Measurements from ENCODE around the gene SEMA4F. TPM values are rescaled to one million over a fixed set of nuclear protein-coding genes. Genes with fewer than 3 reads are reported as not detected.
A peak's percentile ranks its signal among the peaks of the same experiment; 100 is the strongest.

SEMA4F gene, protein sequence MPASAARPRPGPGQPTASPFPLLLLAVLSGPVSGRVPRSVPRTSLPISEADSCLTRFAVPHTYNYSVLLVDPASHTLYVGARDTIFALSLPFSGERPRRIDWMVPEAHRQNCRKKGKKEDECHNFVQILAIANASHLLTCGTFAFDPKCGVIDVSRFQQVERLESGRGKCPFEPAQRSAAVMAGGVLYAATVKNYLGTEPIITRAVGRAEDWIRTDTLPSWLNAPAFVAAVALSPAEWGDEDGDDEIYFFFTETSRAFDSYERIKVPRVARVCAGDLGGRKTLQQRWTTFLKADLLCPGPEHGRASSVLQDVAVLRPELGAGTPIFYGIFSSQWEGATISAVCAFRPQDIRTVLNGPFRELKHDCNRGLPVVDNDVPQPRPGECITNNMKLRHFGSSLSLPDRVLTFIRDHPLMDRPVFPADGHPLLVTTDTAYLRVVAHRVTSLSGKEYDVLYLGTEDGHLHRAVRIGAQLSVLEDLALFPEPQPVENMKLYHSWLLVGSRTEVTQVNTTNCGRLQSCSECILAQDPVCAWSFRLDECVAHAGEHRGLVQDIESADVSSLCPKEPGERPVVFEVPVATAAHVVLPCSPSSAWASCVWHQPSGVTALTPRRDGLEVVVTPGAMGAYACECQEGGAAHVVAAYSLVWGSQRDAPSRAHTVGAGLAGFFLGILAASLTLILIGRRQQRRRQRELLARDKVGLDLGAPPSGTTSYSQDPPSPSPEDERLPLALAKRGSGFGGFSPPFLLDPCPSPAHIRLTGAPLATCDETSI
- total RNA-seq (6.8 and 7.3 TPM in 2 replicates), polyA plus RNA-seq (6.5 and 7.4 TPM in 2 replicates)

DNA sequence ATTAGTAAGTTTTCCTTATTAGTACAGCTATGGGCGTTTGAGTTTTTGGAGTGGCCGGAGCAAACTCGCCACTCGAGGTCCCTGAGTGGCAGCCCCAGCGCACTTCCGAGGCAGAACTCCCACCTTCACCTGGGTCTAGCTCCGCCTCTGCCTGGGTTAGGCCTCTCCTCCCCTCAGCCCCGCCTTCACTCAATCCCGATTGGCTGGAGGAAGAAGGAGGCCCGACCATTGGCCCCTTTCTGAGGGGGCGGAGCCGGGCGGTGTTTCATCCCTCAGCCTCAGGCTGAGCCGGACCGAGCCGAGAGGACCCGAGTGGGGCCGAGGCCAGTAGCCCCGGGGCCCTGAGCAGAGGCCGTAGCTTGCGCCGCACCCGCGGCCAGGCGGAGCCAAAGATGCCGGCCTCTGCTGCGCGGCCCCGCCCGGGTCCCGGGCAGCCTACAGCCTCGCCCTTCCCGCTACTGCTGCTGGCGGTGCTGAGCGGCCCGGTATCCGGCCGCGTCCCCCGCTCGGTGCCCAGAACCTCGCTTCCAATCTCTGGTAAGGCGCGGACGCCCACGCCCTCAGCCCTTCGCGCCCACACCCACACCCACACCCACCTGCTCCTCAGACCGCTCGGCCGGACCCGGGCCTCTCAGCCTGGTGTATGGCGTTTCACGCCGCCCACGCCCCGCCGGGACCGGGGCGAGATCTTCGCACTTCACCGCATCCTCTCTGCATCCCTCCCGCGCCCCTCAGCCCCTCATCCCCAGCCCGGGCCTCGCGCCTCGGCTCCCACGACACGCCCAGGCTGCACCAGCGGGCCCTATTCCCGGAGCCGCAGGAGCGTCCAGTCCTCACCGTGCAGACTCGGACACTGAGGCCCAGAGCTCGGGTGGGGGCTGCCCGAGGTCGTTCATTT is at the start of gene SEMA4F:
TSS of gene SEMA4F (plus strand) at position 263 of the 898 bp plus-strand sequence. CDS start at position 393, 130 bp downstream.
- 2% methylated on average over 68 of the region's 79 CpGs for WGBS (ENCODE audit: low lambda C conversion rate, missing lambda C conversion rate)
- Histone ChIP-seq H3K9me3 (ENCODE audit: low read depth) (no peaks in the 10 kb centered on the region), H3K27ac (no peak within 1 kb of the TSS), H3K4me2 (peak within 1 kb of the TSS; percentile 89), H3K4me1 (ENCODE audit: insufficient read depth) (peaks cover 5% of the 10 kb centered on the region), H3K27me3 (no peaks in the 10 kb centered on the region), H3K9me2 (replicated peaks; ENCODE audit: insufficient read depth) (no peaks in the 10 kb centered on the region), H3K79me2 (no peaks in the 10 kb centered on the region), H3K4me3 (peak within 1 kb of the TSS; percentile 36), H3K36me3 (replicated peaks; ENCODE audit: insufficient read depth, low read depth) (no peaks in the 10 kb centered on the region), H4K20me1 (ENCODE audit: insufficient read depth, poor library complexity, severe bottlenecking) (no peaks in the 10 kb centered on the region), H2AFZ (peak within 1 kb of the TSS; percentile 73)
- TF ChIP-seq CTCF (IDR thresholded peaks at IDR 0.05; ENCODE audit: poor library complexity) (no peak), EZH2phosphoT487 (IDR thresholded peaks at IDR 0.05; ENCODE audit: low read depth, severe bottlenecking, unreplicated experiment) (no peak), EZH2 (IDR thresholded peaks at IDR 0.05; ENCODE audit: borderline replicate concordance) (no peak)
- peak; percentile 98 for DNase-seq (ENCODE audit: low spot score)

GRCh38 chr2:74606927-74607326 is 47.1 kb upstream of the SEMA4F start:
- Histone ChIP-seq H3K4me1 (ENCODE audit: insufficient read depth) (no peaks in the 10 kb centered on the region), H3K4me3 (no peak overlapping the region), H3K36me3 (replicated peaks; ENCODE audit: insufficient read depth, low read depth) (no peaks in the 10 kb centered on the region), H3K9me2 (replicated peaks; ENCODE audit: insufficient read depth) (no peaks in the 10 kb centered on the region), H4K20me1 (ENCODE audit: insufficient read depth, poor library complexity, severe bottlenecking) (no peaks in the 10 kb centered on the region), H2AFZ (no peak overlapping the region), H3K27me3 (peaks cover 8% of the 10 kb centered on the region), H3K9me3 (ENCODE audit: low read depth) (no peaks in the 10 kb centered on the region), H3K79me2 (no peaks in the 10 kb centered on the region), H3K4me2 (no peak overlapping the region), H3K27ac (no peak overlapping the region)
- TF ChIP-seq EZH2phosphoT487 (IDR thresholded peaks at IDR 0.05; ENCODE audit: low read depth, severe bottlenecking, unreplicated experiment) (no peak), CTCF (IDR thresholded peaks at IDR 0.05; ENCODE audit: poor library complexity) (no peak)
- DNase-seq (ENCODE audit: low spot score), result no peak
- 66% methylated on average over 5 of the region's 5 CpGs for WGBS (ENCODE audit: low lambda C conversion rate, missing lambda C conversion rate)

DNA sequence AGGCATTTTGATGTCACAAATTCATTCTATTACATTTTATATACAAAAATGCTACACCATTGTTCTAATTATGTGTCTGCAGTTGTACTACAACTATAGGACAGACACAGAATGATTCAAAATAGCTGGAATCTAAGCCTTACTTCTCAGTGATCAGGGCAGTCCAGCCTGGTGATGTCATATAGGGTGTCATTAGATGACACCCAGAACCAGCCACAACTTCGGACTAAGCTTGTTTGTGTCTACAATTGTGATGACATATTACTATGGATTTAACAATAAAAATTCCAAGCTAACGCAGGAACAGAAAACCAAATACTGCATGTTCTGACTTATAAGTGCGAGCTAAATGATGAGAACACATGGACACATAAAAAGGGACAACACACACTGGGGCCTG is 36.9 kb upstream of the SEMA4F start:
- no peak overlapping the region for H3K4me3 ChIP-seq
- peaks cover 8% of the 10 kb centered on the region for H3K27me3 ChIP-seq
- no peaks in the 10 kb centered on the region for H3K9me2 ChIP-seq (replicated peaks; ENCODE audit: insufficient read depth)
- H4K20me1 ChIP-seq (ENCODE audit: insufficient read depth, poor library complexity, severe bottlenecking), result no peaks in the 10 kb centered on the region
- H3K79me2 ChIP-seq, result no peaks in the 10 kb centered on the region
- no peak for DNase-seq (ENCODE audit: low spot score)
- no peaks in the 10 kb centered on the region for H3K9me3 ChIP-seq (ENCODE audit: low read depth)
- 62% methylated on average over 3 of the region's 3 CpGs for WGBS (ENCODE audit: low lambda C conversion rate, missing lambda C conversion rate)
- H2AFZ ChIP-seq, result no peak overlapping the region
- H3K4me2 ChIP-seq, result no peak overlapping the region
- no peaks in the 10 kb centered on the region for H3K4me1 ChIP-seq (ENCODE audit: insufficient read depth)
- TF ChIP-seq CTCF (IDR thresholded peaks at IDR 0.05; ENCODE audit: poor library complexity) (no peak), EZH2 (IDR thresholded peaks at IDR 0.05; ENCODE audit: borderline replicate concordance) (no peak), EZH2phosphoT487 (IDR thresholded peaks at IDR 0.05; ENCODE audit: low read depth, severe bottlenecking, unreplicated experiment) (no peak)
- no peak overlapping the region for H3K27ac ChIP-seq
- no peaks in the 10 kb centered on the region for H3K36me3 ChIP-seq (replicated peaks; ENCODE audit: insufficient read depth, low read depth)
